Tibial nerve (tissue), 4 donors: ENCODE results near the gene METTL21C. TPM values are rescaled to one million over a fixed set of nuclear protein-coding genes. Genes with fewer than 3 reads are reported as not detected.

ENCODE experiments used
- DNase-seq, 2 donors: peaks; one replicate each; pipeline ENCODE4 v3.0.0-alpha.2; 2019; ENCODE audit warnings: low spot score in 2 of 2
- H3K27ac ChIP-seq, 4 donors: fragments of 200-600 bp; sonication (generic) in 3 of 4; one replicate each; pipeline ENCODE4 v1.5.1; 2017 to 2019; ENCODE audit warnings: mild to moderate bottlenecking in 1 of 4
- H3K27me3 ChIP-seq, 2 donors: fragments of 200-600 bp; sonication (generic) in 1 of 2; one replicate each; pipeline versions ENCODE4 v1.5.1 to v1.6.0; 2017 to 2019
- H3K36me3 ChIP-seq, 3 donors: fragments of 200-600 bp; sonication (generic); one replicate each; pipeline ENCODE4 v1.5.1; 2018 to 2019
- H3K4me1 ChIP-seq, 4 donors: fragments of 200-600 bp; sonication (generic) in 3 of 4; one replicate each; pipeline ENCODE4 v1.5.1; 2017 to 2019
- H3K4me3 ChIP-seq, 4 donors: fragments of 200-600 bp; sonication (generic) in 3 of 4; one replicate each; pipeline ENCODE4 v1.5.1; 2017 to 2019; ENCODE audit warnings: mild to moderate bottlenecking in 1 of 4, moderate library complexity in 1 of 4
- H3K9me3 ChIP-seq, 4 donors: fragments of 200-600 bp; sonication (generic) in 3 of 4; one replicate each; pipeline ENCODE4 v1.5.1; 2017 to 2019
- EP300 ChIP-seq, 2 donors: sonication (generic); formaldehyde crosslinking; IDR thresholded peaks; one replicate each; pipeline ENCODE4 v1.6.1; 2017; ENCODE audit warnings: antibody characterized with exemption in 2 of 2, mild to moderate bottlenecking in 1 of 2
- POLR2A ChIP-seq, 2 donors: fragments of 450-650 bp; IDR thresholded peaks; one replicate each; pipeline ENCODE4 v1.6.1; 2017; ENCODE audit warnings: antibody characterized with exemption in 2 of 2, mild to moderate bottlenecking in 2 of 2, moderate library complexity in 2 of 2
- WGBS, 2 donors: methylation state at CpG; one replicate each; pipeline ENCODE4 v1.1.5; 2018; 5-methylcytosine and 5-hydroxymethylcytosine counted together
- total RNA-seq, 4 donors: library from RNA; depleted of rRNA; stranded (reverse); fragments of >200 nt; gene quantifications; one replicate each; pipeline ENCODE4 v1.1.0, GENCODE V29; 2016
- TF ChIP-seq, protein P1 (sequence below), 5 experiments: fragments of 200-600 bp in 3 of 5; fragments of 450-650 bp in 2 of 5; sonication (generic) in 3 of 5; IDR thresholded peaks; one replicate each; pipeline ENCODE4 v1.5.1; 2016 to 2019; ENCODE audit warnings: antibody characterized with exemption in 5 of 5, mild to moderate bottlenecking in 3 of 5, moderate library complexity in 2 of 5

Gene METTL21C
- total RNA-seq, 4 donors from 2014 or later = not detected

DNA sequence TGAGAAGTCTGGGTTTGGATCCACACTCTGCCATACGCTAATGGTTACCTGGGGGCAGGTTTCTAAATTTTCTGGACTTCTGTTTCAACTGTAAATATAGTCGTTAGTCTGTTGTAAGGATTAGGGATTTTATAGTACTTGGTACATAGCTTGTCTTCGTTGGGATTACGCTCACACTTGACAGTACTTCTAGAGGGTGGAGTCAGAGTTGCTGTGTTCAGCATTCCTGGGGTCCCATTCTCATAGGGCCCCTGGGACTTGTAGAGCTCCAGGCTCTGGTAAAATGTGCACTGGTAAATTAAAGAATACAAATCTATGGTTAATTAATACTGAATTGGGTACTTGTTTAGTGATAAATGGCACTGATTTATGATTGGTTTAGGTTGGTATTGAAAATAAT lies 52.8 kb downstream of the METTL21C start:
- 70 to 78% methylated on average over 4 of the region's 4 CpGs for WGBS, 2 donors
- no peak overlapping the region for H3K27ac ChIP-seq
- TF ChIP-seq EP300 (IDR thresholded peaks at IDR 0.05) (no peak), POLR2A (IDR thresholded peaks at IDR 0.05) (no peak)
- TF ChIP-seq, protein P1, sequence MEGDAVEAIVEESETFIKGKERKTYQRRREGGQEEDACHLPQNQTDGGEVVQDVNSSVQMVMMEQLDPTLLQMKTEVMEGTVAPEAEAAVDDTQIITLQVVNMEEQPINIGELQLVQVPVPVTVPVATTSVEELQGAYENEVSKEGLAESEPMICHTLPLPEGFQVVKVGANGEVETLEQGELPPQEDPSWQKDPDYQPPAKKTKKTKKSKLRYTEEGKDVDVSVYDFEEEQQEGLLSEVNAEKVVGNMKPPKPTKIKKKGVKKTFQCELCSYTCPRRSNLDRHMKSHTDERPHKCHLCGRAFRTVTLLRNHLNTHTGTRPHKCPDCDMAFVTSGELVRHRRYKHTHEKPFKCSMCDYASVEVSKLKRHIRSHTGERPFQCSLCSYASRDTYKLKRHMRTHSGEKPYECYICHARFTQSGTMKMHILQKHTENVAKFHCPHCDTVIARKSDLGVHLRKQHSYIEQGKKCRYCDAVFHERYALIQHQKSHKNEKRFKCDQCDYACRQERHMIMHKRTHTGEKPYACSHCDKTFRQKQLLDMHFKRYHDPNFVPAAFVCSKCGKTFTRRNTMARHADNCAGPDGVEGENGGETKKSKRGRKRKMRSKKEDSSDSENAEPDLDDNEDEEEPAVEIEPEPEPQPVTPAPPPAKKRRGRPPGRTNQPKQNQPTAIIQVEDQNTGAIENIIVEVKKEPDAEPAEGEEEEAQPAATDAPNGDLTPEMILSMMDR (IDR thresholded peaks at IDR 0.05) = no peak

DNA sequence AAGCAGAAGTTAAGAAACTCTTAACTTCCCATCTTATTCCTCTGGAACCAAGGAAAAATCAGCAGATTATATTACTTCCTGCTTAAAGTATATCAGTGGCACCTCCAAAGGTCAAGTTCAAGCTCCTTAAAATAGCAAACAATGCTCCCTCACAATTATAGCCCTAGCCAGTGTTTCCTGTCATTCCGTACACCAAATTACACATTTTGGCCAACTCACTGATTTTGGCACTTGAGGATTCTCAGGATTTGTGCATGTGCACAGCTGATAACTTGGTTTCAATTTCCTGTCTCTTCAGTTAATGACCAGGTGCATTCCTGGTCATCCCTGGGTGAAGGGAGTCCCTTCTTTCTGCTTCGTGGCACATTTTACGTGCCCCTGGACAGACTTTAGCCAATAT lies 56.1 kb downstream of the METTL21C start:
- no peak for DNase-seq
- WGBS, 2 donors = 77 to 85% methylated on average over 3 of the region's 3 CpGs
- TF ChIP-seq POLR2A (IDR thresholded peaks at IDR 0.05) = no peak
- no peak for TF ChIP-seq EP300 (IDR thresholded peaks at IDR 0.05)
- TF ChIP-seq, protein P1 (IDR thresholded peaks at IDR 0.05) = no peak
- no peaks in the 10 kb centered on the region for H3K27me3 ChIP-seq
- H3K27ac ChIP-seq = no peak overlapping the region
- no peak overlapping the region for H3K4me3 ChIP-seq
- H3K36me3 ChIP-seq = peaks cover 0 to 95% (median 4%) of the 10 kb centered on the region in 3 donors
- no peaks in the 10 kb centered on the region for H3K9me3 ChIP-seq
- H3K4me1 ChIP-seq = no peaks in the 10 kb centered on the region

More for the DNA sequence above, 52.8 kb downstream of the METTL21C start:
- Histone ChIP-seq H3K9me3 (no peaks in the 10 kb centered on the region), H3K36me3 (peaks cover 0 to 91% (median 4%) of the 10 kb centered on the region in 3 donors), H3K27me3 (no peaks in the 10 kb centered on the region), H3K4me3 (no peak overlapping the region), H3K4me1 (no peaks in the 10 kb centered on the region)
- no peak for DNase-seq

Other genes with a start within 250 kb of the METTL21C start
- gene TPP2, start 98.1 kb downstream of the METTL21C start, total RNA-seq = 10 to 100 TPM; 37.8 to 47.5 (median 43.9) TPM
- gene TEX30, start 78.7 kb upstream of the METTL21C start, total RNA-seq = 10 to 100 TPM in 1 of 4 donors, 1 to 10 TPM in 3; 4.7 to 16.0 (median 6.1) TPM
- gene POGLUT2, start 103.9 kb upstream of the METTL21C start, total RNA-seq = 1 to 10 TPM; 4.5 to 6.6 (median 6.0) TPM
- 10 to 100 TPM; 11.8 to 33.5 (median 19.1) TPM for gene BIVM, start 104.1 kb upstream of the METTL21C start, total RNA-seq
- 100 to 1,000 TPM in 2 of 4 donors, 10 to 100 TPM in 2; 47.1 to 113 (median 85.1) TPM for gene ERCC5, start 151.0 kb upstream of the METTL21C start, total RNA-seq